CD4-positive, alpha-beta memory T cell (primary cell): Measurements from ENCODE around the gene MSI2. TPM values are rescaled to one million over a fixed set of nuclear protein-coding genes. Genes with fewer than 3 reads are reported as not detected.
A peak's percentile ranks its signal among the peaks of the same experiment; 100 is the strongest.

Experiments used
- CTCF ChIA-PET: fragments of 350-600 bp; sonication (Branson Sonifier 250); formaldehyde crosslinking; loops from one replicate; lab custom pipeline; 2021; ENCODE audit warnings: inconsistent platforms; ENCODE audit not compliant: partially characterized antibody; lab: Charles Lee
- POLR2A ChIA-PET: fragments of 350-600 bp; sonication (Branson Sonifier 250); formaldehyde crosslinking; loops from one replicate; lab custom pipeline; 2021; ENCODE audit not compliant: partially characterized antibody; lab: Charles Lee
- DNase-seq, 5 donors: peaks; one replicate each; pipeline versions ENCODE4 v3.0.0 to v3.0.0-alpha.2; 2020 to 2022; ENCODE audit warnings: mixed read lengths in 1 of 5
- H3K27ac ChIP-seq: one replicate; pipeline ENCODE4 v1.7.0; 2013; ENCODE audit warnings: low read depth, low read length
- H3K27me3 ChIP-seq: 2 replicates; pipeline ENCODE4 v1.7.0; 2013; ENCODE audit warnings: mild to moderate bottlenecking, low read length, moderate library complexity; ENCODE audit not compliant: insufficient read depth
- H3K36me3 ChIP-seq: 2 replicates; pipeline ENCODE4 v1.7.0; 2013; ENCODE audit warnings: mild to moderate bottlenecking, low read length, moderate library complexity; ENCODE audit not compliant: insufficient read depth
- H3K4me1 ChIP-seq: 2 replicates; pipeline ENCODE4 v1.7.0; 2013; ENCODE audit warnings: mild to moderate bottlenecking, low read length, moderate library complexity; ENCODE audit not compliant: insufficient read depth
- H3K4me3 ChIP-seq, 2 donors: one replicate each; pipeline ENCODE4 v1.7.0; 2013; ENCODE audit warnings: low read length in 2 of 2, mild to moderate bottlenecking in 1 of 2
- H3K9me3 ChIP-seq, 2 donors: one replicate each; pipeline ENCODE4 v1.7.0; 2013; ENCODE audit warnings: low read length in 2 of 2, control low read depth in 1 of 2; ENCODE audit not compliant: control insufficient read depth in 1 of 2
- H3K27ac Mint-ChIP-seq, 7 donors: one replicate each; pipeline ENCODE4 v1.8.0; 2020 to 2021; ENCODE audit warnings: mixed read lengths in 7 of 7, mild to moderate bottlenecking in 6 of 7, inconsistent platforms in 3 of 7, moderate library complexity in 3 of 7
- H3K27me3 Mint-ChIP-seq, 2 donors: one replicate each; pipeline ENCODE4 v1.8.0; 2020 to 2021; ENCODE audit warnings: mixed read lengths in 2 of 2
- H3K36me3 Mint-ChIP-seq, 2 donors: one replicate each; pipeline ENCODE4 v1.8.0; 2020 to 2021; ENCODE audit warnings: mixed read lengths in 2 of 2, inconsistent platforms in 1 of 2, mild to moderate bottlenecking in 1 of 2
- H3K4me1 Mint-ChIP-seq, 4 donors: one replicate each; pipeline ENCODE4 v1.8.0; 2020 to 2021; ENCODE audit warnings: mixed read lengths in 4 of 4, mild to moderate bottlenecking in 1 of 4
- H3K4me3 Mint-ChIP-seq, 8 donors: one replicate each; pipeline ENCODE4 v1.8.0; 2020 to 2021; ENCODE audit warnings: mixed read lengths in 8 of 8, mild to moderate bottlenecking in 7 of 8, moderate library complexity in 6 of 8, inconsistent platforms in 3 of 8
- H3K9me3 Mint-ChIP-seq, 8 donors: one replicate each; pipeline ENCODE4 v1.8.0; 2020 to 2021; ENCODE audit warnings: mixed read lengths in 8 of 8, mild to moderate bottlenecking in 5 of 8, inconsistent platforms in 3 of 8, moderate library complexity in 1 of 8
- intact Hi-C: fragments of 100-400 bp; cut with micrococcal nuclease; formaldehyde crosslinking; loops from one replicate; pipeline ENCODE4 v1.15.1; 2023
- polyA plus RNA-seq, 2 donors: library from polyadenylated mRNA; unstranded; fragments of 300-500 nt; fragmentation: Illumina TruSeq; gene quantifications; one replicate each; pipeline ENCODE4 v1.2.3, GENCODE V29; 2021
- total RNA-seq, 2 experiments: library from RNA; stranded (reverse); gene quantifications; one replicate each; pipeline ENCODE4 v1.2.3, GENCODE V29; 2021

Gene MSI2
- total and polyA plus RNA-seq, 4 experiments from 2014 or later: 2.1 to 110 (median 55.3) TPM

DNA sequence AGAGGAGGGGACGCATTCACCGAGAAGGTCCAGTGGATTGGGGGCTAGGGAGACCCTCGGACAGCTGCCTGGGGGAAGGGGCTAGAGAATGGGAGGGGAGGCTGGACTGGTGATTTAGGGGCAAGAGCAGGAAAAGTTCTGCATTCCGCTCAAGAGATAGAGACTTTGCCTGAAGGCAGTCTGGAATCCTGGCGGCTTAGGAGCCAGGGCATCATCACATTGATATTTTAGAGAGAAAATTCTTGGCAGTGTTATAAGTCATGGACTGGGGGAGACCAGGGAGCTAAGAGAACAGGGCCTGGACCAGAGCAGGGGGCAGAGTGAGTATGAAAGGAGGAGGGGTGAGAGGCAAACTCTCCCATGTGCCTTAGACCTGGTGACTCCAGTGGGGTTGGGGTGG is 35.8 kb downstream of the MSI2 start:
- Histone ChIP-seq H3K36me3 (no peaks in the 10 kb centered on the region), H3K4me1 (peaks cover 25% of the 10 kb centered on the region), H3K27ac (no peak overlapping the region), H3K4me3 (no peak overlapping the region), H3K9me3 (no peaks in the 10 kb centered on the region), H3K27me3 (no peaks in the 10 kb centered on the region)
- ChIA-PET POLR2A (no interaction called here), CTCF (no interaction called here)
- intact Hi-C loops: loop anchor here (10.0 kb wide), 1 partner anchor 47 kb away; no protein-coding TSS in a partner anchor
- Mint-ChIP-seq H3K27ac (peak overlapping the region in 1 of 7 donors; percentile 85), H3K36me3 (peaks cover 38 to 45% of the 10 kb centered on the region in 2 donors), H3K27me3 (no peaks in the 10 kb centered on the region), H3K9me3 (no peaks in the 10 kb centered on the region), H3K4me1 (peaks cover 23 to 63% (median 40%) of the 10 kb centered on the region in 4 donors), H3K4me3 (peak overlapping the region in 1 of 8 donors; percentile 2)
- DNase-seq: no peak

DNA sequence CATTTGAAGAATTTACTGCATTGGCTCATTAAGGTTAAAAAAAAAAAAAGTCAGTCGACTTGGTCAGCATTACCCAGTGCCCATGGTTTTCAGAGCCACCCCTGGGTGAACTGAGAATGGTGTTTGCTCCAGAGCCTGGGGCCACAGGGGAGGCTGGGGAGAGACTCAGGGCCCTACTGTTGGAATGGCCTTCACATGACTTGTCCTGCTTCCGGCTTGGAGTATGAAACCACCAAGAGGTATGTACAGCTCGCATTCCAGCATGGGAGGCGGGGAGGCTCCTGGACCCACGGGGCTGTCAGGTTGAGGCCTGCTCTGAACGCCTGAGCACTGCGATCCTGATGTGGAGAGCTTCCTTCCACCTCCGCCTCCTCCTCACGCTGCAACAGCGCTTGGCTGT is 36.8 kb downstream of the MSI2 start:
- Histone ChIP-seq H3K27ac (no peak overlapping the region), H3K4me3 (no peak overlapping the region), H3K27me3 (no peaks in the 10 kb centered on the region), H3K36me3 (peaks cover 7% of the 10 kb centered on the region), H3K9me3 (no peaks in the 10 kb centered on the region), H3K4me1 (peaks cover 19% of the 10 kb centered on the region)
- Mint-ChIP-seq H3K9me3 (no peaks in the 10 kb centered on the region), H3K4me3 (no peak overlapping the region), H3K27ac (no peak overlapping the region), H3K4me1 (peaks cover 22 to 58% (median 37%) of the 10 kb centered on the region in 4 donors), H3K36me3 (peaks cover 41 to 54% of the 10 kb centered on the region in 2 donors), H3K27me3 (no peaks in the 10 kb centered on the region)
- intact Hi-C loops: loop anchor here (10.0 kb wide), 1 partner anchor 48 kb away; no protein-coding TSS in a partner anchor
- ChIA-PET CTCF (interaction anchor here (0.9 kb wide), 1 partner anchor 35 kb away, joined by 3 read pairs; no protein-coding TSS in a partner anchor), POLR2A (no interaction called here)
- DNase-seq: no peak

DNA sequence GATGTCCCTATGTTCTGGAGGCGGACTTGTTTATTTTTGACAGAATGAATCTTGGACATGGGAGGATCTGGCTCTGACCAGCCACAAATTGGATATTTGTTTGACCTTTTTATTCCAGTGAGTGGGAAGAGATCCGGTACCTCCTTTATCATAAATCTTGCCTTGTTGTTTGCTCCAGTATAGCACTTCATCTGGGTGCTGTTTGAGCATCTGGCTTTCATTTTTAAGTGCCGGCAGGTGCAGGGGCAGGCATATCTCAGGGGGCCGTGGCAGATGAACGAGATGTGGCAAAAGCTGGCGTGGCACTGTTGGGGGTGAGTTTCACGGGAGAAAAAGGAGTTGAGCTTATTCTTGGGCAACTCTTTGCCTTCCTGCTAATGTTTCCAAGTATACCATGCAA is 37.8 kb downstream of the MSI2 start:
- Mint-ChIP-seq H3K27ac (peak overlapping the region in 3 of 7 donors; percentile 7 to 48 (median 10)), H3K4me1 (peaks cover 20 to 49% (median 33%) of the 10 kb centered on the region in 4 donors), H3K36me3 (peaks cover 51 to 60% of the 10 kb centered on the region in 2 donors), H3K9me3 (peaks cover 0 to 3% (median 0%) of the 10 kb centered on the region in 8 donors), H3K27me3 (no peaks in the 10 kb centered on the region), H3K4me3 (no peak overlapping the region)
- Histone ChIP-seq H3K9me3 (no peaks in the 10 kb centered on the region), H3K27ac (no peak overlapping the region), H3K4me1 (peaks cover 15% of the 10 kb centered on the region), H3K4me3 (no peak overlapping the region), H3K27me3 (no peaks in the 10 kb centered on the region), H3K36me3 (peaks cover 7% of the 10 kb centered on the region)
- no peak for DNase-seq
- POLR2A ChIA-PET: no interaction called here
- intact Hi-C loops: loop anchor here (10.0 kb wide), 1 partner anchor 49 kb away; no protein-coding TSS in a partner anchor
- CTCF ChIA-PET: no interaction called here

DNA sequence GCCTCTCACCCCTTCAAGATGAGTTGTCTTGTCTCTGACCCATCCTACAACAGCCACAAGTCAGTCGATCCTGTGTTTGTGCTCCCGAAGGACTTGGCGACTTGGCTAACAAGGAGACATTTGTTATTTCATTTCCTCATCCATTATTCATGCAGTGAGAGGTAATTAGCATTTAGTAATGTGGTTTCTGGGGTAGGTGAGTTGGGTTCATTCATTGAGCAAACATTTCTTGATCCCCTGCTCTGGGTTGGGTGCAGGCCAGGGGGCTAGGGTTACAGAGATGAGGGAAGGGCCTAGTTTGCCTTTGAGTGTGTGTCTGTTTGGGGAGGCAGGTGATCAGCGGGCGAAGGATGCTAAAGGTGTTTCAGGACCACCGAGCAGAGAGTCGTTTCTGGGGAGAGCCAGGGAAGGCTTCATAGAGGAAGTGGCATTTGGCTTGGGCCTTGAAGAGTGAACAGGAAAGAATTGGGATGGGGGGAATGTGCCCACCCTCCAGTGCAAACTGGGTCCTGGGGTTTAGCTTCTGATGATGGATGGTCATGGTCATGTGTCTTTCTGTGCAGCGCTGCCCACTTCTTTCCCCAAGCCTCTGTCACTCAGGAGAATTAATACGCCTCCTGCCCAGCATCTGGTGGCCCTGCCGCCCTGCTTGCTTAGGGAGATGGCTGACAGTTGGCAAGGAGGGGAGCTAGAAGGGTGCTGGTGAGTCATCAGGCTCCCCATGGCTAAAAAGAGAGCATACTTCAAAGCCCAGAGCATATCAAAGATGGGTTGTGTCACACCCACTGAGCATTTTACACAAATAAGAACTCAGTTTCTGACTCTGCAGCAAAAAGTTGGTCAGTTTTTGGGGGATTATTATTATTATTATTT is 38.5 kb downstream of the MSI2 start:
- Histone ChIP-seq H3K27ac (no peak overlapping the region), H3K4me3 (no peak overlapping the region), H3K4me1 (peaks cover 15% of the 10 kb centered on the region), H3K36me3 (peaks cover 7% of the 10 kb centered on the region), H3K9me3 (no peaks in the 10 kb centered on the region), H3K27me3 (no peaks in the 10 kb centered on the region)
- Mint-ChIP-seq H3K4me1 (peaks cover 20 to 49% (median 28%) of the 10 kb centered on the region in 4 donors), H3K9me3 (peaks cover 0 to 3% (median 0%) of the 10 kb centered on the region in 8 donors), H3K27me3 (no peaks in the 10 kb centered on the region), H3K4me3 (peak overlapping the region in 3 of 8 donors; percentile 7 to 28 (median 14)), H3K27ac (peak overlapping the region in 4 of 7 donors; percentile 4 to 65 (median 32)), H3K36me3 (peaks cover 53 to 66% of the 10 kb centered on the region in 2 donors)
- intact Hi-C loops: loop anchor here (10.0 kb wide), 1 partner anchor 50 kb away; no protein-coding TSS in a partner anchor
- POLR2A ChIA-PET: no interaction called here
- CTCF ChIA-PET: no interaction called here
- peak in 1 of 5 donors; percentile 42 for DNase-seq

DNA sequence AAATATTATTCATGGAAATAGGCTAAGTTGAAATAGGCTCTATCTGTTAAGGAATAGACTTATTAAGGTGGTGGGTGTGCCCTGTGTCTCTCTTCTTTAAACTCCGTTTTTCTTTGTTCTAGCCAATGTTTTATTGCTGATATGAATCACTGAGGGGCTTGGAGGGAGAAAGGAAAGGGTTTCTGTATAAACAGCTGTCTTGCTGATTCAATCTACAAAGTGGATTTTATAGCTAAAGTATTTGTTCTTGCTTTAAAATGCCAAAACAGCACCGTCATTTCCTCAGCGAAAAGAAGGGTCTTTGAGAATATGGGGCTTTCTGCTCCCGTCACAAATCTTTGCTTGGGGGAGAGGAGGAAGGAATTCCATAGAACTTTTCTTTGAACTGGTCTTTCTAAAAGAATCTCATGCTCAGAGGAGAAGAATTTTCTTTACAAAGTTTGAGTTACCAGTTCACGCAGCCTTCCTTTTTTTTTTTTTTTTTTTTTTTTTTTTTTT is 39.3 kb downstream of the MSI2 start:
- ChIA-PET POLR2A (no interaction called here), CTCF (no interaction called here)
- intact Hi-C loops: loop anchor here (10.0 kb wide), 1 partner anchor 51 kb away; no protein-coding TSS in a partner anchor
- Mint-ChIP-seq H3K4me1 (peaks cover 20 to 49% (median 29%) of the 10 kb centered on the region in 4 donors), H3K27me3 (no peaks in the 10 kb centered on the region), H3K36me3 (peaks cover 57 to 73% of the 10 kb centered on the region in 2 donors), H3K27ac (peak overlapping the region in 2 of 7 donors; percentile 4 to 50), H3K9me3 (peaks cover 0 to 3% (median 0%) of the 10 kb centered on the region in 8 donors), H3K4me3 (no peak overlapping the region)
- Histone ChIP-seq H3K27ac (no peak overlapping the region), H3K36me3 (peaks cover 9% of the 10 kb centered on the region), H3K9me3 (no peaks in the 10 kb centered on the region), H3K27me3 (no peaks in the 10 kb centered on the region), H3K4me3 (no peak overlapping the region), H3K4me1 (peaks cover 15% of the 10 kb centered on the region)
- DNase-seq: no peak

GRCh38 chr17:57296231-57296630 is 39.9 kb downstream of the MSI2 start:
- H3K4me3 Mint-ChIP-seq: no peak overlapping the region
- peaks cover 0 to 3% (median 0%) of the 10 kb centered on the region in 8 donors for H3K9me3 Mint-ChIP-seq
- H3K36me3 Mint-ChIP-seq: peaks cover 61 to 76% of the 10 kb centered on the region in 2 donors
- ChIA-PET POLR2A (no interaction called here), CTCF (no interaction called here)
- no peak overlapping the region for H3K4me3 ChIP-seq
- H3K4me1 Mint-ChIP-seq: peaks cover 17 to 45% (median 29%) of the 10 kb centered on the region in 4 donors
- no peaks in the 10 kb centered on the region for H3K27me3 ChIP-seq
- H3K27me3 Mint-ChIP-seq: no peaks in the 10 kb centered on the region
- no peaks in the 10 kb centered on the region for H3K9me3 ChIP-seq
- peaks cover 15% of the 10 kb centered on the region for H3K4me1 ChIP-seq
- H3K27ac ChIP-seq: no peak overlapping the region
- intact Hi-C loops: loop anchor here (10.0 kb wide), 1 partner anchor 51 kb away; no protein-coding TSS in a partner anchor
- peaks cover 13% of the 10 kb centered on the region for H3K36me3 ChIP-seq
- peak overlapping the region in 1 of 7 donors; percentile 18 for H3K27ac Mint-ChIP-seq
- DNase-seq: no peak

DNA sequence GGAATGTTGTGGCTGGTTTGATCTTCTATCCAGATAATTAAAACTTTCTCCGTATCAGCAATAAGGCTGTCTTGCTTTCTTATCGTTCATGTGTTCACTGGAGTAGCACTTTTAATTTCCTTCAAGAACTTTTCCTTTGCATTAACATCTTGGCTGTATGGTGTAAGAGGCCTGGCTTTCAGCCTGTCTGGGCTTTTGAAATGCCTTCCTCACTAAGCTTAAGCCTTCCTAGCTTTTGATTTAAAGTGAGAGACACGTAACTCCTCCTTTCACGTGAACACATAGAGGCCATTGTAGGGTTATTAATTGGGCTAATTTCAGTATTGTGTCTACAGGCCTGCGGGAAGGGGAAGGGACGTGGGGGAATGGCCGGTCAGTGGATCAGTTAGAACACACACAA is 42.9 kb downstream of the MSI2 start:
- DNase-seq: no peak
- no peak overlapping the region for H3K4me3 Mint-ChIP-seq
- Histone ChIP-seq H3K4me3 (no peak overlapping the region), H3K36me3 (peaks cover 13% of the 10 kb centered on the region), H3K27ac (no peak overlapping the region), H3K27me3 (no peaks in the 10 kb centered on the region), H3K4me1 (peaks cover 15% of the 10 kb centered on the region), H3K9me3 (no peaks in the 10 kb centered on the region)
- peaks cover 0 to 3% (median 0%) of the 10 kb centered on the region in 8 donors for H3K9me3 Mint-ChIP-seq
- CTCF ChIA-PET: interaction anchor here (2.1 kb wide), 1 partner anchor 56 kb away, joined by 6 read pairs; no protein-coding TSS in a partner anchor
- no peak overlapping the region for H3K27ac Mint-ChIP-seq
- intact Hi-C loops: loop anchor here (10.0 kb wide), 1 partner anchor 54 kb away; no protein-coding TSS in a partner anchor
- H3K4me1 Mint-ChIP-seq: peaks cover 15 to 31% (median 21%) of the 10 kb centered on the region in 4 donors
- H3K27me3 Mint-ChIP-seq: no peaks in the 10 kb centered on the region
- POLR2A ChIA-PET: no interaction called here
- H3K36me3 Mint-ChIP-seq: peaks cover 62 to 63% of the 10 kb centered on the region in 2 donors
